T-helper 2 cell (primary cell): ENCODE measurements around the gene CPNE7.
"Not testable (repeated sequence)": the region's sequence is repeated elsewhere in the genome, so short reads cannot be mapped to it uniquely, and the experiment has no call there.

Experiments
- DNase-seq, 5 experiments: peaks; one replicate each; pipeline versions ENCODE4 v3.0.0 to v3.0.0-alpha.2; 2012 to 2022

CPNE7 gene

DNA sequence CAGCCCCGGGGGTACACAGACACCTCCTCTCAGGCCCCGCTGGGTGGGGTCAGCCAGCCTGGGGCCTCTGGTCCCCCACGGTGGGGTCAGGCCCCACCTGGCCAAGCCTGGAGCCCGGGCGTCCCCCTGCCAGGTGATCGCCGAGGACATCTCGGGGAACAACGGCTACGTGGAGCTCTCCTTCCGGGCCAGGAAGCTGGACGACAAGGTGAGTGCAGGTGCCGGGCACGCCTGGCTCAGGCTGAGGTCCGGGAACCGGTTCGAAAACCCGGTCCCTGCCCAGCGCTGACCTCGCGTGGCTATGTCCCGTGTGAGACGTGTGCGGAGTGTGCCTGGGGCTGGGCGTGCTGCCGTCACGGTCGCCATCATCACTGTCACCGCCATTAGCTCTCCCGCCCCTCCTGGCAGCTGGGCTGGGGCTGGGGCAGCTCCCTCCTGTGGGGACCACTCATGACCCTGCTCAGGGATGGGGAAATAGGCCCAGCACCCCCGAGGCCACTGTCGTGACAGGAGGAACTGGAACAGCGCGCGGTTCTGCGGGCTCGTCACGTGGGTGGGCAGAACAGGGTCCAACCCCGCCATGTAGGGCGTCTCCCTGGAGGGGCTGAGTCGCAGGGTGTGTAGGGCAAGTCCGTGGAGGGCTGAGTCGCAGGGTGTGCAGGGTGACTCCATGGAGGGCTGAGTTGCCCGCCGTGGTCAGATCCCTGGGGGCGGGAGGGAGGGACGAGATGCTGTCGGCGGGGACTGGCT lies 8.5 kb downstream of the CPNE7 start:
- no peak for DNase-seq

DNA sequence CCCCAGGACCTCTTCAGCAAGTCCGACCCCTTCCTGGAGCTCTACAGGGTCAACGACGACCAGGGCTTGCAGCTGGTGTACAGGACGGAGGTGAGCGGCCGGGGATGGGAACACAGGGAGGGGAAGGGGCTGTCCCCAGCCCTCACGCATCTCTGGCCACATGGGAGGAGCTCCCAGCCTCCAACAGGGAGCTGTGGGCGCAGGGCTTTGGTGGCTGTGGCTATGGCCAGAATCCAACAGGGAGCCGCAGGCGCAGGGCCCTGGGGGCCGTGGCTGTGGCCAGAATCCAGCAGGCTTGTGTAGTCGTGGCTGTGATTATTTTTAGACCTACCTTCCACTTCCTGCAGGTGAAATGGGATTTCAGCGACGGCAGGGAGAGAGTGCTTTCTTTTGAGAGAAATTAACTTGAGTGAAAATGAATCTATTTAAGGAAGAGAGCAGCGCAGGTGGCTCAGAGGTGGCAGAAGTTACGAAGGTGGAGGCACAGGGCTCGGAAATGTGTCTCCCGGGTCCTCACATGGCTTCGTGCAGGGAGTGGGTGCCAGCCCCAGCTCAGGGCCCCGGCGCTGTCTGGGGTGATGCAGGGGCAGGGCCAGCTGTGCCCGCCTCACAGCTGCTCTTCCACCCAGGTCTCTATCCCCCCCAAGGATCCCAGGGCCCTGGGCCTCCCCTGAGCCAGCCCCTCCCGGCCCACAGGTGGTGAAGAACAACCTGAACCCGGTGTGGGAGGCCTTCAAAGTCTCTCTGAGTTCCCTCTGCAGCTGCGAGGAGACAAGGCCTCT lies 9.4 kb downstream of the CPNE7 start:
- DNase-seq: no peak

DNA sequence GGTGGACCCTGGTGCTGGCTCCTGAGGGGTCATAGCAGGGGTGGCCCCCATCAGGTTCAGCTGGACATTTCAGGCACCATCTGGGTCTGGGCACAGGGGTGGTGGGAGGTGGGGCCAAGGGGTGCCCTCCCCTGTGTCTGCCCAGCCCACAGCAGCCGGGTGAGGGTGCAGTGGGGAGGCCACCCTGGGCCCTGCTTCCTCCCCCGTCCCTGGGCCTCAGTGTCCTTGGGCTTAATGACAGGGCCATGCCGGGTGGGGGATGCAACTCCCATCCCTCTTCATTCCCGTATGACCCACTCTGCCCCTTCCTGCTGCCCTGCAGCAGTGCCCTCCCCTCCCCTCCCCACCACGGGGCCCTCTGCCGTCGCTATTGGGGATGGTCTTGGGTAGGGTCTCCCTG lies 10.7 kb downstream of the CPNE7 start:
- no peak for DNase-seq

DNA sequence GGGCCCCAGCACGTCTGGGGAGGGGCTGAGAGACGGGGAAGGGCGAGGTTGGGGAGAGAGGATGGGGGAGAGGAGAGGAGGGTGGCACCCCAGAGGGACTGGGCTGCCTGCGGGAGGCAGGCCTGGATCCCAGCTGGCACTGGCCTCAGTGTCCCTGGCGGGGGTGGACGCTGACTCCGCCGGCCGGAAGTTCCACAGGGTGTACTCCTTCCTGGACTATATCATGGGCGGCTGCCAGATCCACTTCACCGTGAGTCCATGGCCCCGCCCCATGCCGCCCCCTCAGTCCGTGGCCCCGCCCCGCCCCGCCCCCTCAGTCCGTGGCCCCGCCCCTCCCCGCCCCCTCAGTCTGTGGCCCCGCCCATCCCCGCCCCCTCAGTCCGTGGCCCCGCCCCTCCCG lies 11.3 kb downstream of the CPNE7 start:
- peak in 1 of 5 experiments; percentile 27 for DNase-seq

DNA sequence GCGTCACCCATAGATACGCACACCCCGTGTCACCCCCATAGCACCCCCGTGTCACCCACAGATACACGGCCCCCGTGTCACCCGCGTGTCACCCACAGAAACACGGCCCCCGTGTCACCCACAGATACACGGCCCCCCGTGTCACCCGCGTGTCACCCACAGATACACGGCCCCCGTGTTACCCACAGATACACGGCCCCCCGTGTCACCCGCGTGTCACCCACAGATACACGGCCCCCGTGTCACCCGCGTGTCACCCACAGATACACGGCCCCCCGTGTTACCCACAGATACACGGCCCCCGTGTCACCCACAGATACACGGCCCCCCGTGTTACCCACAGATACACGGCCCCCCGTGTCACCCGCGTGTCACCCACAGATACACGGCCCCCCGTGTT lies 12.1 kb downstream of the CPNE7 start:
- DNase-seq: not testable (repeated sequence)

DNA sequence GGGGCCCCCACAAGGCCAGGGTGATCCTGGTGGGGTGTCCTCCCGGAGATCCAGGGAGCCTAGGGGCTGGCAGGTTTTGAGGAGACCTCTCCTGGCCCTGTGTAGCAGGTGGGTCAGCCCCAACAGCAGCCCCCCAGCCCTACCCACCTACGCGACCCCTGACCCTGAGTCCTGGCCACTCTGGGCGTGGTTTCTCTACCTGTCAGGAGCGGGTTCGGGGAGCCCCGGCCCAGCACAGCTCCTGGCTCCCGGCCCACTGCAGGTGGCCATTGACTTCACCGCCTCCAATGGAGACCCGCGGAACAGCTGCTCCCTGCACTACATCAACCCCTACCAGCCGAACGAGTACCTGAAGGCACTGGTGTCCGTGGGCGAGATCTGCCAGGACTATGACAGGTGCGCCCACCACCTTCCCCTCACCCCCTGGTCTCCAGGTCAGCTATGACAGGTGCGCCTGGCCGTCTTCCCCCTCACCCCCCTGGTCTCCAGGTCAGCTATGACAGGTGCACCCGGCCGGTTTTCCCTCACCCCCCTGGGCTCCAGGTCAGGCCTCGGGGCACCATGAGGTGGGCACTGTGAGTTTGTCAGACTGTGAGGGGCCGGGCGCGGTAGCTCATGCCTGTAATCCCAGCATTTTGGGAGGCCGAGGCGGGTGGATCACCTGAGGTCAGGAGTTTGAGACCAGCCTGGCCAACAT lies 13.0 kb downstream of the CPNE7 start:
- no peak for DNase-seq

DNA sequence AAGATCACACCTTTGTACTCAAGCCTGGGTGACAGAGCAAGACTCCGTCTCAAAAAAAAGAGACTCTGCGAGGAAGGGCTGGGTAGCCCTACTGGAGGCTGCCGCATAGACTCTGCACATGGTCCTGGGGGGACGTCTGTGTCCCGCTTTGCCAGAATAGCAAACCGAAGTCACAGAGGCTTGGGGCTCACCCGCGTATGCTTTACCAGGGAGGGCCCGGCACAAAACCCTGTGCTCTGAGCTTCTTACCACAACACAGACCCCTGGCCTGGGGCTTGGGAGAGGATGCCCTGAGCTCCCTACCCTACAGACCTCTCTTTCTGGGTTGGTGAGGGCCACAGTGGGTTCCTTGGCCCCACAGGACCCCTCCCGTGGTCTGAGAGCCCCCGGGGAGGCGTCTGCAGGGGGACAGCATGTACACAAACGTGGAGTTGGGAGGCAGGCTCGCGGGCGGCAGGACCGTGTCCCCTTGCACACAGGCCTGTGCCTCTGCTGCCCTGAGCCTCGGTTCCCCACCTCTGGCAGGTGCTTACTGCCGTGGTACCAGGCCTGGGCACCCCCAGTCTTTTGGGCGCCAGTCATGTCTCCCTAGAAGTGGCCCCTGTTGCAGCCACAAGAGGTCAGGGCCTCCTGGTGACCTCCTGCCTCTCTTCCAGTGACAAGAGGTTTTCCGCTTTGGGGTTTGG lies 13.8 kb downstream of the CPNE7 start:
- no peak for DNase-seq

DNA sequence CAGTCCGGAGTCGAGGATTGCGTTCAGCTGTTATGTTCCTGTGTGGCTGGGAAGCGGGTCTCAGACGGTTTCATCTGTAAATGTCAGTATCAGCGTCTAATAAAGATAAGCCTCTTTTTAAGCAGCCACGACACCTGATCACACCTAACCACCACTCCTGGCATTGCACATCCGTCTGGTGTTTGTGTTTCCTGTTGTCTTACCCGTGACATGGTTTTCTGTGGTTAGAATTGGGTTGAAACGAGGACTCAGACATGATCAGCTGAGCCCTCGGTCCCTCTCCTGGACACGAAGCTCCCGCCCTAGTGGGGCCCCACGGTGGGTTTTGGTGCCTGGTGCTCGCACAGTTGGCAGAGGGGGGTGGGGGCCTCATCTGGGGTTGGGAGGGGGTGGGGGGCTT lies 18.3 kb downstream of the CPNE7 start:
- peak in 3 of 5 experiments; percentile 42 to 91 (median 77) for DNase-seq

DNA sequence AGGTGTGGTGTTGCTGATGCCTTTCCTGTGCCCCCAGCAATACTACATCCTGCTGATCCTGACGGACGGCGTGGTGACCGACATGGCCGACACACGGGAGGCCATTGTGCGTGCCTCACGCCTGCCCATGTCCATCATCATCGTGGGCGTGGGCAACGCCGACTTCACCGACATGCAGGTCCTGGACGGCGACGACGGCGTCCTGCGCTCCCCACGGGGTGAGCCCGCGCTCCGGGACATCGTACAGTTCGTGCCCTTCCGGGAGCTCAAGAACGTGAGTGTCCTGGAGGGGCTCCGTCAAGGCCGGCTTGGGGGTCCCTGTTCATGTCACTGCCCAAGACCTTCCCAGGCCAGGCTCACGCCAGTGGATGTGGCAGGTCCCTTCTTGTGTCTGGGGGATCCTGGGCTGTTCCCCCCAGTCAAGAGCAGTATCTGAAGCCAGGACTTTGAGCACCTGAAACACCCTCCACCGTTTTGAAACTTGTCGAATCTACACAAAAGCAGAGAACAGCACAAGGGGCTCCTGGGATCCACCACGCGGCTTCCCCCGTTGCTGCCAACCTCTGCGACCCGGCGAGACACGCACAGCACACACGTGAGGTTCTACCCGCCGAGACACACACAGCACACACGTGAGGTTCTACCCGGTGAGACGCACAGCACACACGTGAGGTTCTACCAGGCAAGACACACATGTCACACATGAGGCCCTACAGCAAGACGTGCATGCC lies 19.9 kb downstream of the CPNE7 start:
- no peak for DNase-seq

DNA sequence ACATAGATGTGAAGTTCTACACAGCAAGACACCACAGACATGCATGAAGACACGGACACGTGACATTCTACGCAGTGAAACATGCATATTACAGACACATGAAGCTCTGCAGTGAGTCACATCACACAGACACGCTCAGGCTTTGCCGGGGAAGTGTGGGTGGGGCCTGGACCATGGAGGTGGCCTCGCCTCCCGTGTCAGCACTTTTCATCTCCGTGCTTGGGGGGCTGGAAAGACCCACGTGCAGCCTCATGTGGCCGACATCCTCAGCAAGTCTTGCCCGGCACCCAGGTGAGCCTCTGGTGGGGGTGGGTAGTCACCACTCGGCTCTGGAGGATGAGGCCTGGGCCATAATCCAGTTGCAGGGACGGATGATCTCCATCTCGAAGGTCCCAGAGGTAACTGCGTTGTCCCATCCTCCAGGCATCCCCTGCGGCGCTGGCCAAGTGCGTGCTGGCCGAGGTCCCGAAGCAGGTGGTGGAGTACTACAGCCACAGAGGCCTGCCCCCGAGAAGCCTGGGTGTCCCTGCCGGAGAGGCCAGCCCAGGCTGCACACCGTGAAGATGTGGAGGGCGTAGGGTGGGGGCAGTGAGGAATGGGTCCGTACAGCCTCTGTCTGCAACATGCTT lies 20.6 kb downstream of the CPNE7 start:
- DNase-seq: no peak

DNA sequence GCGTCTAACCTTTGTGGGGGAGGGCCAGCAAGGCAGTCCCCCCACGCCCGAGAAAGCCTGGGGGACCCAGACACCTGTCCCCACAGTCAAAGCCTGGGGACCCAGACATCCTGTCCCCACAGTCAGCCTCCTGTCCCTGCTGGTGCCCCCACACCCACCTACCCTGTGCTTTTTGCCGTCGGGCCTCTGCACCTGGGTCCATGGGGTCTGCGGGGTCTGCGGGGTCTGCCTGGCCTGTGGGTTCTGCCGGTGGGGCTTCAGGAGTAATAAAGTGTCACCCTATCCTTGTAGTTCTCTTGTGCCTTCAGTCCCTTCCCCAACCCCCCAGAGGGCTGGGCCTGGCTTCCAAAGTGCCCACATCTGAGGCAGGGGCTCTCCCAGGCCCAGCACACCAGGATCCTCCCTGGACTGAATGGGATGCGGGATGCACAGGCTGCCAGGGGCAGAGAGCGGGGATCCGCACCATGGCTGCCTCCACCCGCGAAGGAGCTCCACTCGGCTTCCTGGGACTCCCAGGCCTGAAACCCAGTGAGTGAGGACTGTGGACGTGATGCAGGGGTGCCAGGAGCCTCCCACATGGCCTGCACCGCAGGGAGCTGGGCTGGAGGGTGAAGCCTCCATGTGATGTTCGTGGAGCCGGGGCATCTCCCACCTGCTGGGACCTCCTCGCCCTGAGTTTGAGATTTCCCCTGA lies 21.5 kb downstream of the CPNE7 start:
- DNase-seq: no peak

DNA sequence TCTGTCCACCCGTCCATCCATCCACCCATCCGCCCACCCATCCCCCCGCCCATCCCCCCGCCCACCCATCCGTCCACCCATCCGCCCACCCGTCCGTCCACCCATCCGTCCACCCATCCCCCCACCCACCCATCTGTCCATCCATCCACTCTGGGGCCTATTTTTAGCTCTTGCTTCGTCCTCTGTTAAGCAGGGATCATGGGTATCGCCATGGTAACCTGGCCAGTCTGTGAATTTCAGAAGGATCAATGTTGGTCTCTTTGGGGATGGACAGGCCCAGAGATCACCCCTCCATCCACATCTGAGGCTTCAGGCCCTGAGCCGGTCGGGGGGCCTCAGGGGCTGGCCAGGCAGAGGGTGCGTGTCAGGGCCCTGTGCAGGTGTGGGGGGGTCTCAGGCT lies 22.6 kb downstream of the CPNE7 start:
- peak in 1 of 5 experiments; percentile 47 for DNase-seq

DNA sequence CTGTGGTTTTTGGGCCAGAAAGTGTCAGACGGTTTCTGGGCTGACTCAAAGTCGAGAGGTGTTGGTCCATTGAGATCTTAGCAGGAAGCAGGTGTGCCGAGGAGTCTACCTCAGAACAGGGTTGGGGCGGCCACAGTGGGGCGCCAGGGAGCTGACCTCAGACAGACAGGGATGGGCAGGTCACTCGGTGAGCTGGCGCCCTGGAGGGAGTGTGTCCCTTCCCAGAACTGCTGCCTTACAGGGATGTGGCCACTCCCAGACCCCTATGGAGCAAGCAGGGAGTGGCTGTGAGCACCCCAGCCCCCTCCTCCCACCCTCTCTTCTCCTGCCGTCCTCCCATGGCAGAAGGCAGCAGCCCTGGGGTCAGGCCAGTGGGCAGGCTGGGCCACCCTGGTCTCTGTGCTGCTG lies 23.9 kb downstream of the CPNE7 start:
- peak in 2 of 5 experiments; percentile 29 to 38 for DNase-seq

DNA sequence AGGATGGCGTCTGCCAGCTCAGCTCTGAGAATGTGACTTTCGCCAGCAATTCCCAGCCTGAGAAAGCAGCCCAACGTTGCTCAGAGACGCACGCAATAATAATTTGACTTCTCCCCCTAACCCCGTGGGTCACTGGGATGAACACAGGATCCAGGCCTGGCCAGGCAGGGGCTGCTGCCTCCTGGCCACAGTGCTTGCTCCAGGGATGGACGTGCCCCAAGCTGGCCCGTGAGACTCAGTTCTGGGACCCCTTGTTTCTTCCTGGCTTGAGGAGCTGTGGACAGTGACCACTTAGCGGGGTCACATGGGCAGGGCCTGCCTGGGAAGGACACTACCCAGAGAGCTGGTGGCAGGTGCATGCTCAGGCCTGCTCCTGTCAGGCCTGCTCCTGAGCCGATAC lies 24.3 kb downstream of the CPNE7 start:
- no peak for DNase-seq

DNA sequence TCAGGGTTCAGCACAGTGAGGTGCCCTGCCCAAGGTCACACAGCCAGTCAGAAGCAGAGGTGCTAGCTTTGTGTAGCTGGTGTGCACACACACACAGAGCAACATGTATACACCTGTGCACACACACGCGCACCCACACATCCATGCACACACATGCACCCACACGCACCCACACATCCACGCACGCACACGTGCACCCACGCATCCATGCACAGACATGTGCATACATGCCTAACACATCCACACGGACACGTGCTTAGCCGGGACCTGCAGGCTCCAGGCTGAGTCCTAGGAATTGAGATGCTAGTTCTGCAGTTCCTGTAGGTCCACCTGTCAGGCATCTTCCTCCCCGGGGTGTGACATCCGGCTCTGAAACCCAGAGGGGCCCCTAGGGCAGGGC lies 24.9 kb downstream of the CPNE7 start:
- DNase-seq: no peak

DNA sequence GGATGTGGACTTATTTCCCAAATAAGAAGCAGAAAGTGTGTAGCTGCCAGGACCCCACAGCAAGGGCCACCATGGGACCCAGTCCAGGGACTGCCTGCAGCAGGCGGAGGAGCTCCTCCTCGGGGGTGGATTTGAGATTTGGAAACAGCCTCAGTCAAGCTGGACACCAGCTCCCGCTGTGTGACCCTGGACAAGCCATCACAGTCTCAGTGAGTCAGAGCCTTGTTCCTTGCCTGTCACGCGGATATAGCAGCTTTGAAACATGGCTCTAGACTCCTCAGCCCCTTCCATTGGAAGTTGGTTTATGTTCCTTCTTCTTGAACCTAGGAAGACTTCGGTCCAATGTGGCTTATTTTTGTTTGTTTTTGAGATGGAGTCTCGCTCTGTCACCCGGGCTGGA lies 25.4 kb downstream of the CPNE7 start:
- no peak for DNase-seq

DNA sequence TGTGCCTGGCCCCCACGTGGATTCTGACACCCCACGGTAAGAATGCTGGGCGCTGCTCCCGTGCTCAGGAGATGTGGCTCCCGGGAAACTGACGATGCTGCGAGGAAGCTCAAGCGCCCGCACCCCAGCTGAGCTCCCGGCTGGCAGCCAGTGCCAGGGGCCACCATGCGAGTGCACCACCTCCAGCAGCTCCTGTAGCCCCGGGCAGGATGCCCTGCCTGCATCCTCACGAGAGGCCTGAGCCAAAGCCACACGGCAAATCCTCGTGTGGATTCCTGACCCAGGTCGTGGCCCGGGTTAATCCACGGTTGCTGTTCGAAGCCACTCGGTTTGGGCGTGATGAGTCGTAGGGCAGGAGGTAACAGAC lies 26.3 kb downstream of the CPNE7 start:
- no peak for DNase-seq

DNA sequence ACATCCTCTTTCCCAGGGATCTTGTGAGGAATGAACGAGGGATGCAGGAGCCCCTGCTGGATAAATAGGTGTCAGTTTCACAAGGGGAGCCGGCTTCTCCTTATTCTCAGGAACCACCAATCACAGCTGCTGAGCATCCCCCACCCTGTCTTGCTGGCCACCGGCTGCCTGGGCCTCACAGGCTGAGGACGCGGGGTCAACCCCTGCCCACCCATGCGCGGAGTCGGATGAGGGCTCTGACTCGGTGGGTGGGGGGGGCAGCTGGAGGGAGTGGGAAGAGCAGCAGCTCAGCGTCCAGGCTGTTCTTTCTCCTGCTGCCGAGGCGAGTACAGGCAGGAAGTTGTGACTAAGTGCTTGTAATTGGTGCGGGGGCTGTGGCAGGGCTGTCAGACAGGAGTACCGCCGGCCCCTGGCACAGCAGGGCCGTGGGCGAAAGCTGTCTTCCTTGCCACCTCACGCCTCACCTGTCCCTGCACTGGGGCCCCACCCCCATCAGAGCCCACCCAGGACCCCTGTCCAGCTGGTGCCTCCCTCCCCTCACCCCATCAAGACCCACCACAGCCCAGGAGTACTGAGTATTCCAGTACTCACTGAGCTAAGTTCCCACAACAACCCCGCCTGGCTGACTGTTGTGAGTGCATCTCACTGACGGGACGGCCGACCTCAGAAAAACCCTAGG lies 26.9 kb downstream of the CPNE7 start:
- DNase-seq: peak in 3 of 5 experiments; percentile 50 to 58 (median 52)

DNA sequence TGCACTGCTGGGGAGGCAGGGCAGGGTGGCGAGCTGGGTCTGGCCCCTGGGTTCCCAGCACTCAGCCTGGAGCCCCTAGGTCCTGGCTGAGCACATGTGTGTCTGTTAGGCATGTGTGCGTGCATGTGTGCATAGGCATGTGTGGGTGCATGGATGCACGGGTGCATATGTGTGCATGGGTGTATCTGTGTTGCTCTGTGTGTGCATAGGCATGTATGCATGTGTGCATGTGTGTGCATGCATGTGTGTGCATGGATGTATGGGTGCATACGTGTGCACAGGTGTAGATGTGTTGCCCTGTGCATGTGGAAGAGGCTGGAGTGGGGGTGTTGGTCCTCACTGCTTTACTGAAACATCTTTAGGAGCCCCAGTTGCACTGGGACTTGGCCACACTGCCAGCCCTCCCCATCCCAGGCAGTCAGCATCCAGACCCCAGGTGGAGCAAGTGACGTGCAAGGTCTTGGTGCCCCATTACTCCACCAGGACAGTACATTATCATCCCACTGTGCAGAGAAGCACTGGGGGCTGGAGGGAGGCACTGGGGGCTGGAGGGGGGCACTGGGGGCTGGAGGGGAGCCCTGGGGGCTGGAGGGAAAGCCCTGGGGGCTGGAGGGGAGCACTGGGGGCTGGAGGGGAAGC lies 27.5 kb downstream of the CPNE7 start:
- DNase-seq: no peak

DNA sequence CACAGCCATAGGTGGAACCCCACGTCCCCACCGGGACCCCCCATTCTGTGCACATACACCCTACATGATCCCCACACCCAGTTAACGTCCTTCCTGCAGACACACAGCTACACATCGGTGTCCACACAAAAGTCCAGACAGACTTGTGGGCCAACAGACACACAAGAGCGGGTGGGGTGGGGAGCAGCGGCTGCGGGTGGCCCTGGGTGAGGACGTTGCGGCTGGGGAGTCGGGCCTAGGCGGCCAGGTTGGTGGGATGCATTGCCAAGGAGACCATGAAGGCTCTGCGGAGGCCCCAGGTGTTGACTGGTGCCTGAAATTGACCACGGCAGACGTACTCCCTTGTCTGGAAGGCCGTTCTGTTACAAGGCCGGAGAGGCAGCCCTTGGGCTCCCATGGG lies 29.2 kb downstream of the CPNE7 start:
- DNase-seq: no peak
